ENCODE measurements around the gene TAAR9. TPM values are rescaled to one million over a fixed set of nuclear protein-coding genes. Genes with fewer than 3 reads are reported as not detected.
"Not testable (repeated sequence)": the region's sequence is repeated elsewhere in the genome, so short reads cannot be mapped to it uniquely, and the experiment has no call there.

Gene TAAR9
- total and polyA plus RNA-seq, 2 experiments from 2014 or later: not detected

DNA sequence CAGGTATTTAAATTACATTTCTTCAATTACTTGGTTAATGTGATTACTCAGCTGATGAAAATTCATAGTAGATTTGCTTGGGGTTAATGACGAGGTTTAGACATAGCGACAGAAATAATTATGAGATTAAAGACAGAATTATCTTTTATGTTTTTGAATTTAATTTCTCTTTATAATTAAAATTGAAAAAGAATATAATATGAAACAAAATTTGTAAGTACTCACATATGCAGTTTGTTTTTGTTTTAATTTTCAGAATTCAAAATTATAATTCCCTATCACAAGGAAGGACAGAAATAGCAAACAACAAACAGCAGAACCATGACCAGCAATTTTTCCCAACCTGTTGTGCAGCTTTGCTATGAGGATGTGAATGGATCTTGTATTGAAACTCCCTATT, 14.3 kb downstream of the TAAR9 start, which contains the start of gene TAAR8:
Gene TAAR8 (plus strand): TSS at position 301 of the 400 bp plus-strand sequence. CDS start 21 bp downstream, at position 322.
- DNase-seq (ENCODE audit: low read depth in 1 of 2, low spot score in 1 of 2): no peak
- no peaks in the 10 kb centered on the region for H3K27me3 ChIP-seq
- no peaks in the 10 kb centered on the region for H3K9me3 ChIP-seq (ENCODE audit: low read depth)
- no peak within 1 kb of the TSS for H3K27ac ChIP-seq
- H3K4me1 ChIP-seq (ENCODE audit: low read depth): no peaks in the 10 kb centered on the region
- TF ChIP-seq, protein P1, sequence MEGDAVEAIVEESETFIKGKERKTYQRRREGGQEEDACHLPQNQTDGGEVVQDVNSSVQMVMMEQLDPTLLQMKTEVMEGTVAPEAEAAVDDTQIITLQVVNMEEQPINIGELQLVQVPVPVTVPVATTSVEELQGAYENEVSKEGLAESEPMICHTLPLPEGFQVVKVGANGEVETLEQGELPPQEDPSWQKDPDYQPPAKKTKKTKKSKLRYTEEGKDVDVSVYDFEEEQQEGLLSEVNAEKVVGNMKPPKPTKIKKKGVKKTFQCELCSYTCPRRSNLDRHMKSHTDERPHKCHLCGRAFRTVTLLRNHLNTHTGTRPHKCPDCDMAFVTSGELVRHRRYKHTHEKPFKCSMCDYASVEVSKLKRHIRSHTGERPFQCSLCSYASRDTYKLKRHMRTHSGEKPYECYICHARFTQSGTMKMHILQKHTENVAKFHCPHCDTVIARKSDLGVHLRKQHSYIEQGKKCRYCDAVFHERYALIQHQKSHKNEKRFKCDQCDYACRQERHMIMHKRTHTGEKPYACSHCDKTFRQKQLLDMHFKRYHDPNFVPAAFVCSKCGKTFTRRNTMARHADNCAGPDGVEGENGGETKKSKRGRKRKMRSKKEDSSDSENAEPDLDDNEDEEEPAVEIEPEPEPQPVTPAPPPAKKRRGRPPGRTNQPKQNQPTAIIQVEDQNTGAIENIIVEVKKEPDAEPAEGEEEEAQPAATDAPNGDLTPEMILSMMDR (IDR thresholded peaks at IDR 0.05; ENCODE audit: low read depth, low read length): no peak
- H3K4me3 ChIP-seq: no peak within 1 kb of the TSS
- no peaks in the 10 kb centered on the region for H3K36me3 ChIP-seq

DNA sequence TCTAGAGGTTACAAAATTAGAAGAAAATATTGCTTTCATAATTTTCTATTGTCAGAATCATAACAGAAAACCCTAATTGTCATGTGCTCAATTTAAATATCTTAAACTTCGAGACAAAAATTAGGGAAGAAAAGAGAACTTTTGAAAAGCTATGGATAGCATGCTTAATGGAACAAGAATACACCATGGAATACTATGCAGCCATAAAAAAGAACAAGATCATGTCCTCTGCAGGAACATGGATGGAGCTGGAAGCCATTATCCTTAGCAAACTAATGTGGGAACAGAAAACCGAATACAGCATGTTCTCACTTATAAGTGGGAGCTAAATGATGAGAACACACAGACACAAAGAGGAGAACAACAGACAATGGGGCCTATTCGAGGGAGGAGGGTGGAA, 22.0 kb downstream of the TAAR9 start:
- not testable (repeated sequence) for H3K27ac ChIP-seq; H3K4me3 ChIP-seq; H3K4me1 ChIP-seq (ENCODE audit: low read depth); DNase-seq (ENCODE audit: low read depth in 1 of 2, low spot score in 1 of 2); H3K27me3 ChIP-seq; H3K9me3 ChIP-seq (ENCODE audit: low read depth); H3K36me3 ChIP-seq

DNA sequence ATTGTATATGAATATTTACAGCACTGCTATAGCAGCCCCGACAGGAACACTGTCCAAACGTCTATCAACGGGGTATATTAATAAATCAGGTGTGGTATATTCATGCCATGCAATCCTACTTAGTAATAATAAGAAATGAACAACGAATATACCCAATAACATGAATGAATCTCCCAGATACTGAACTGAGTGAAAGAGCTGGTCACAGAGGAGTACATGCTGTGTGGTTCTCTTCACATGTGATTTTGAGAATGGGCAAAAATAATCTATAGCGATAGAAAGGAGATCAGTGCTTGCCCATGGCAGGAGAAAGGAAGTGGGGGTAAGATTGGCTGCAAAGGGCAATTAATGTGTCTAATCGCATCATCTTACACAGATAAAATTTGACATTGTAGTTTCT, 28.3 kb downstream of the TAAR9 start:
- Histone ChIP-seq H3K9me3 (ENCODE audit: low read depth) (no peaks in the 10 kb centered on the region), H3K4me3 (no peak overlapping the region), H3K27ac (no peak overlapping the region), H3K27me3 (no peaks in the 10 kb centered on the region), H3K4me1 (ENCODE audit: low read depth) (no peaks in the 10 kb centered on the region), H3K36me3 (no peaks in the 10 kb centered on the region)
- no peak for DNase-seq (ENCODE audit: low read depth in 1 of 2, low spot score in 1 of 2)
- TF ChIP-seq, protein P1 (IDR thresholded peaks at IDR 0.05; ENCODE audit: low read depth, low read length): no peak

DNA sequence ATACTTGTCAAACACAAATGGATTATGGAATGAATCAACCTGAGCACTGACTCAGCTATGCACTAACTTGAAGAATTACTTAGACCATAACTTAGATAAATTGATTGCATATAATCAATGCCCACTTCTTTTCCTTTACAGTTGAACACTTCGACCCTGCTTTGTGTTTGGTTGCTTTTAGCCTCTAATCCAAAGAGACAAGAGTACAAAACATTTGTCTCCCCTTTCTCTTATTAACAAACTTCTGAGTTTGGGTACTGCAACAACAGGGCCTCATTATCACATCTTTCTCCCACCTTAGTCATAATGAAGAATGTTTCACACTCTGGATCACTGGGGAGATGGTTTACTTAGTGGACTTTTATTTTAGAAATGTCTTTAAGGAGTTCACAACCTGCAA, 29.5 kb downstream of the TAAR9 start:
- DNase-seq (ENCODE audit: low read depth in 1 of 2, low spot score in 1 of 2): no peak
- Histone ChIP-seq H3K4me3 (no peak overlapping the region), H3K27ac (no peak overlapping the region), H3K36me3 (no peaks in the 10 kb centered on the region), H3K4me1 (ENCODE audit: low read depth) (no peaks in the 10 kb centered on the region), H3K9me3 (ENCODE audit: low read depth) (no peaks in the 10 kb centered on the region), H3K27me3 (no peaks in the 10 kb centered on the region)
- TF ChIP-seq, protein P1 (IDR thresholded peaks at IDR 0.05; ENCODE audit: low read depth, low read length): no peak

DNA sequence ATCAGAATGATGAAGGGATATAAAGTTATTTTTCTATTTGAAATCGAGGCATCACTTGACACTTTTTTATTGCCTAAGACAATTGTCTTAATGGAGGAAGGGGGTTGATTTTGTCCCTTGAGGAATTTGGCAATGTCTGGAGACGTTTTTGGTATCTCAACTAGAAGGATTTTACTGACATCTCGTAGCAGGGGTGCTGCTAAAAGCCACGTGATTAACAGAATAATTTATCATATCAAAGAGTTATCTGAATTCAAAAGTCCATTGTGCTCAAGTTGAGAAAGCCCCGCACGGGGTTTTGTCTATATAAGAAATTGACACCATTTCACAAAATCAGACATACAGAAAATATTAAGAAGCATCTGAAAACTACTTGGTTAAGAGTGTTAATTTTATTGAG, 30.5 kb downstream of the TAAR9 start:
- Histone ChIP-seq H3K9me3 (ENCODE audit: low read depth) (no peaks in the 10 kb centered on the region), H3K36me3 (no peaks in the 10 kb centered on the region), H3K4me1 (ENCODE audit: low read depth) (no peaks in the 10 kb centered on the region), H3K4me3 (no peak overlapping the region), H3K27ac (no peak overlapping the region), H3K27me3 (no peaks in the 10 kb centered on the region)
- TF ChIP-seq, protein P1 (IDR thresholded peaks at IDR 0.05; ENCODE audit: low read depth, low read length): no peak
- no peak for DNase-seq (ENCODE audit: low read depth in 1 of 2, low spot score in 1 of 2)

DNA sequence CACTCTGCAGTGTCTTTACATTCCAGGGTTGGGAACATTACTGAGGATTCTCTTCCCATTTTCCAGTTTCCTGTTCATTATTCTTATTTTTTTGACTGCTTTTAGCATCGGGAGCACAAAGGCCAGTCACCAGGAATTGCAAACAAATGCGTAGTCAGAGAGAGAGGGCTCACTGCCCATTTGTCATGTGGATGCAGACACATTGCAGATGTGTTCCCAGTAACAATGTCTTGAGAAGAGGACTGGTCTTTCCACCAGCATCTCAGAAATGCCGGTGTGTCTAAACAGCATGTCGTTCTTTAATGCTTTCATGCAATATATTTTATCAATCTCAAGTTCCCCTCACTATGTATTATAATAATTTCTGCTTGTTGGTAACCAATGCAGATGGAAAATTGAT, 31.1 kb downstream of the TAAR9 start:
- no peaks in the 10 kb centered on the region for H3K36me3 ChIP-seq
- no peaks in the 10 kb centered on the region for H3K9me3 ChIP-seq (ENCODE audit: low read depth)
- no peaks in the 10 kb centered on the region for H3K27me3 ChIP-seq
- H3K27ac ChIP-seq: no peak overlapping the region
- no peak for DNase-seq (ENCODE audit: low read depth in 1 of 2, low spot score in 1 of 2)
- TF ChIP-seq, protein P1 (IDR thresholded peaks at IDR 0.05; ENCODE audit: low read depth, low read length): no peak
- H3K4me3 ChIP-seq: no peak overlapping the region
- no peaks in the 10 kb centered on the region for H3K4me1 ChIP-seq (ENCODE audit: low read depth)

Data from cardiac muscle cell (in vitro differentiated cells and primary cell).